ENCODE results near the gene IRAK3.
"Not testable (repeated sequence)": the region's sequence is repeated elsewhere in the genome, so short reads cannot be mapped to it uniquely, and the experiment has no call there.

The IRAK3 gene

DNA sequence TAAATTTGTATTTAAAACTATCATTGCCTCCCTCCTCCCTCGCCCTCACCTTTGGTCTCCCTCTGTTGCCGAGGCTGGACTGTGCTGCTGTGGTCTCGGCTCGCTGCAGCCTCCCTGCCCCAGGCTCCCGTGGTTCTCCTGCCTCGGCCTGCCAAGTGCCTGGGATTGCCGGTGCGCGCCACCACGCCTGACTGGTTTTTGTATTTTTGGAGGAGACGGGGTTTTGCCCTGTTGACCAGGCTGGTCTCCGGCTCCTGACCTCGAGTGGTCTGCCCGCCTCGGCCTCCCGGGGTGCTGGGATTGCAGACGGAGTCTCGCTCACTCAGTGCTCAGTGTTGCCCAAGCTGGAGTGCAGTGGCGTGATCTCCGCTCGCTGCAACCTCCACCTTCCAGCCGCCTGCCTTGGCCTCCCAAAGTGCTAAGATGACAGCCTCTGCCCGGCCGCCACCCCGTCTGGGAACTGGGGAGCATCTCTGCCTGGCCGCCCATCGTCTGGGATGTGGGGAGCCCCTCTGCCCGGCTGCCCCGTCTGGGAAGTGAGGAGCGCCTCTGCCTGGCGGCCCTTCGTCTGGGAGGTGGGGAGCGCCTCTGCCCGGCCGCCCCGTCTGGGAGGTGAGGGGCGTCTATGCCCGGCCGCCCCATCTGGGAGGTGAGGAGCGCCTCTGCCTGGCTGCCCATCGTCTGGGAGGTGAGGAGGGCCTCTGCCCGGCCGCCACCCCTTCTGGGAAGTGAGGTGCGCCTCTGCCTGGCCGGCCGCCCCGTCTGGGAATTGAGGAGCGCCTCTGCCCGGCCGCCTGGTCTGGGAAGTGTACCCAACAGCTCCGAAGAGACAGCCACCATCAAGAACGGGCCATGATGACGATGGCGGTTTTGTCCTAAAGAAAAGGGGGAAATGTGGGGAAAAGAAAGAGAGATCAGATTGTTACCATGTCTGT is 14.4 kb upstream of the IRAK3 start:
- not testable (repeated sequence) for DNase-seq (ENCODE audit: low read depth)

DNA sequence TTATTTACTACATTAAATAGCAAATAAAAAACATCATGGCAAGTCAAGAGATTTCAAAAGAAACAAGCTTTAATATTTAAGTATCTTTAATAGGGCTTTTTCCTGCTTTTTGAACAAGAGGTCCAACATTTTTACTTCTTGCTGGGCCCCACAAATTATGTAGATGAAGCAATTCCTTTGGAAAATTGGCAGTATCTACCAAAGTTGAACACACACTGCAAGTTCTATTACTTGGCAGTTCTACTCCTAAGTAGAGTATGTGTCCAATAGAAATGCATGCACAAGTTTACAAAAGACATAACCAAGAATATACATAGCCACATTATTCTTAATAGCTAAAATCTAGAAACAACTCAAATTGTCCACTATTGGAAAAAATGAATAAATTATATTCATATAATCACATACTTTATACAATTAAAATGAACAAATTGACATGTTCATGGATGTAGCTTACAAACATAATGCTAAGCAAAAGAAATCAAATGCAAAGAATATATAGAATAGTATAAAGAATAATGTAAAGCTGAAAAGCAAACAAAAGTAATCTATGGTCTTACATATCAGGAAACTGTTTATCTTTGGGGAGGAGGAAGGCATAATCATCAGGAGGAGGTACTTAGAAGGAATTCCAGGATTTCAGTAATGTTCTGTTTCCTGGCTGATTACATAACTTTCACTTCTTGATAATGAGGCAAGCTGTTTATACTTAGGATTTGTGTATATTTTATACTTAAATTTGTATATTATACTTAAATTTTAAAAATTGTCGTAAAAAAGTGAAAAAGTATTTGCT is 12.7 kb upstream of the IRAK3 start:
- no peak for DNase-seq (ENCODE audit: low read depth)

DNA sequence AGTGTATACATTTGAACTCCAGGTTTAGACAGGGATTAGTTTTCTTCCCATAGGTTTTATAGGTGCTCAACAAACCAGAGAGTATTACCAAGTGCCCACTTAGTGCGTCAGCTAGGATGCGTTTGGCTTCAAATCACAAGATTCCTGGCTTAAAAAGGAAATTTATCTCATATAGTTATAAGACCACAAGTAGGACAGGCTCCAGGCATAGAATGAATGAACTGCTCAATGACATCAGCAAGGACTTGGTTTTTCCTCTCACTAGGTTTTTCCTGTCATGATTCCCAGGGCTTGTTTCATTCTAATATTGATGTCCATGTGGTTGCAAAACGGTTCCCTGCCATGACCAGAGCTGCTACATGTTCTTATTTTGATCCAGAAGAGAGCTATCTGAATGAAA is 6.1 kb upstream of the IRAK3 start:
- DNase-seq (ENCODE audit: low read depth), result no peak

DNA sequence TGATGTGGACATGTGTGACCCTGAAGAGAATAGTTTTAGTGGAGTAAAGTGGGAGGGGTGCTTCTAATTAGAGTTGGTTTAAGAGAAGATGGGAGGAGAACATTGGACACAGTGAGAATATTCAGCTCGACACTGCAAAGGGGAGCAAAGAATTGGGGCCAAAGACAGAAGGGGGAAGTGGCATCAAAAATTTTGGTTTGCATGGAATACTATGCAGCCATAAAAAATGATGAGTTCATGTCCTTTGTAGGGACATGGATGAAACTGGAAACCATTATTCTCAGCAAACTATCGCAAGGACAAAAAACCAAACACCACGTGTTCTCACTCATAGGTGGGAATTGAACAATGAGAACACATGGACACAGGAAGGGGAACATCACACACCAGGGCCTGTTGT is 4.2 kb upstream of the IRAK3 start:
- not testable (repeated sequence) for DNase-seq (ENCODE audit: low read depth)

DNA sequence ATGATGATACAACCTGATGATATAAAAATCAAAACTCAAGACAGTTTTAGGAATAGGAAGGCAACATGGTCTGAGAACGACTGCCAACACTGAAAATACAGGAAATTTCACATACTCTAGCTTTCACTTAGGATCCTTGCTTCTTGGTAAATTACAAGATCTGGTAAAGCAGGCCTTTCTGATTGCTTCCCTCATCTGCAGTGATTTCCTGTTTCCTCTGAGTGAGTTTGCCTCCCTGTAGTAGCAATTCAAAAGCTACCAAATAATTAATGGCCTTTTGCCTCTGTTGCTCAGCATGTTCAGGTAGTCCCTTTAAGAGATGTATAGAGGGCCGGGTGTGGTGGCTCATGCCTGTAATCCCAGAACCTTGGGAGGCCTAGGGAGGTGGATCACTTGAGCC is 2.0 kb upstream of the IRAK3 start:
- no peak for DNase-seq (ENCODE audit: low read depth)

DNA sequence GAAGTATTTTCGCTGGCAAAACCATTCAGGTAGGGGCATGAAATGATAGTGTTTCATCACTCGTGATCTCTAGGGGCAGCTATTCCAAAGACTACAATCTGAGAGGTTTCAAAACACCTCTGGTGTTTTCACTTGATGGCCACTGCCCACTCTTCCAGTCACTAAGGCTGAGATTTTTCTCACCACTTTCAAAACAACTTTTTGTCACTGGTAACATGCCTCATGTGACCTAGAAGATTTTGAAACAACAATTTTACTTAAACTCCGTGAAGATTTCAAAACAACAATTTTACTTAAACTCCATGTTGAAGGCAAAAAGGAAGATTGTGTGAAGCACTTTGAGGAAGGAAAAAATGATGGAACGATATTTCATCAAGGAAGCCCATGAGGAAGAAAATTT is 1.2 kb upstream of the IRAK3 start:
- no peak for DNase-seq (ENCODE audit: low read depth)

DNA sequence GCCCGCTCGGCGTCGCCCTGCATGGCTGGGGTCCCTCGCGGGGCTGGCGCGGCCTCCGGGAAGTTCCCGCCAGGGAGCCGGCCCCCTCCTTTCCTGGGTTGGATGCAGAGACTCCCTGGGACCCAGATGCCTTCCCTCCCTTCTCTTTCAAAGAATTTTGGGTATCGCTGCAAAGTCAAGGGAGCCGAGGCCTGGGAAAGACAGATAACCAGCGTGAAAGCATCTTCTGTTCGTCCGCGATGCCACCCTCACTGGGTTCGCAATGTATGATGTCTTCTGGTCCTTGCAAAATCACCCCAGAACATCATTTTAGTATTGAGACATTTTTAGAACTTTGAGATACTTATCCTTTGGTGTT is 451 bp downstream of the IRAK3 start:
- DNase-seq (ENCODE audit: low read depth), result no peak

DNA sequence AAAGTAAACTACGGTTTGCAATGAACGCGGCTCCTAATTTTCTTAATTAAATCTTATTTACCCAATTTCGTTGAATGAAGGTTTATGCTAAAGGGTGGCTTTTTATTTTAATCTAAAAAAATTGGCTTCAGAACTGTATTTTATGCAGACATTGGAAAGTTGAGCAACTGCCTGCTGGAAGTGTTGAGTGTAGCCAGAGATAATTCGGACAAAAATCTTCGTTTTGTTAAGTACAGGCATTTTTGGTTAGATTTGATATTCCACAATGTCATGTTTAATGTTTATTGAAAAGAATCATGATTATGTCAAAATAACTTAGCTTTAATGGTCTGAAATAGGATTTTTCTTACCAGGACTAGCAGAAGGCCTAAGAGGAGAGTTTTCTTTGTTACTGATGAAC is 875 bp downstream of the IRAK3 start:
- DNase-seq (ENCODE audit: low read depth), result no peak

DNA sequence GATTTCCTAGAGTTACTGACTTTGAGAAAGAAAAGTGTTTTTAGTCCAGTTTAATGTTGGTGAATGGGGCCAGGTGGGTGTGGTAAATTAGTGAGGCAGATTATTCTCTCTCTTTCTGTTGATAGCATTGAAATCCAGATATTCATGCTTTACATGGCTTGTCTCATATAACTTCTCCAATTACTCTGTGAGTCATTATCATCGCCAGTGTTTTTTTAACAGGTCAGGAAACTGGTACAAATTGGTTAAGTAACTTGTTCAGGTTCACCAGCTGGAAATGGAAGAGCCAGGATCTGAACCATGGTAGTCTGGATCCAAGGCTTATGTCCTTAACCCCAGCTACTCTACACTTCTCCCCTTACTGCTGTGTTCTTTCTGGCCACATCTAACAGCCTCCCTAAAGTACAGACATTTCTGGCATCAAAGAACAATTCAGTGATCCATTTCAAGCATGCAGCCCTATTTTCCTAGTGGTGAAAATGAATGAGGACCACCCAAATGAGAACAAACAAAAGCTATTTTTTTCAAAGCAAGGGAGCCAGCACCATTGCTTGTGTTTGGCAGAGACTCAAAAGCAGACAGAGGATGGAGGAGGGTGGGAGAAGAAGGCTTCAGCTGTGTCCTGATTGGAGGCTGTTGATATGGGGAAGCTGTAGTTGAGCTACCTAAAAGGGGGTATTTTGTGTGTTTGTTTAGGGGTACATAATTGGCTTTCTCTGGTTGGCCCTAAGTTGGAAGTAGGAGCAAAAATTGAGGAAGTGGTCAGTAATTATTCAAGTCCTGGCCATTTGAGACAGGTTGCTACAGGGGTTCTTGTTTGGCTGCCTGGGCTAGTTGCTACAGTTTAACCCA is 1.7 kb downstream of the IRAK3 start:
- no peak for DNase-seq (ENCODE audit: low read depth)

DNA sequence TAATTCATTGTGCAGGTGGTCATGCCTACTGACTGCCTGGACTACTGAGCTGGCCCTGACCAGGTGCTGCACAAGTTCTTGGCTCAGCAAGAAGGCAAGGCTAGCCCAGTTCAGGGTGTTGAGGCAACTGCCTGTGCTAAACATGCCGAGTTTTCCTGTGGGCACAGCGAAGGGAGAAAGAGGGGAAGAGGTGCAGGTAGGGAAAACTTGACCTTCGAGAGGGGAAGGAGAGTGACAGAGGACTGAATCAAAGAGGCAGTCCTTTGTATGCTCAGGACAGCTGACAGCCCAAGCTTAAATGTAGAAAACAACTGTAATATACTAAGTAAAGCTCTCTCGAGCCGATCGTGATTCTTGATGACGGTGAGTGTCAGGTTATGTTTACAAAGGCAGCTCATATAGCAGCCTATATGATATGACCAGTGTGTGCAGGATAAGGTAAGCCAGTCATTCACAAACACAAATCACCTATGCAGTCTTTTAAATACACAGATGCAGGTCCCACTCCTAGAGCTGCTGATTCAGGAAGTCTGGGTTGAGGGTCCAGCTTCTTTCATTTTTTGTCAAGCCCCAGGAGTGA is 2.6 kb downstream of the IRAK3 start:
- DNase-seq (ENCODE audit: low read depth), result no peak

DNA sequence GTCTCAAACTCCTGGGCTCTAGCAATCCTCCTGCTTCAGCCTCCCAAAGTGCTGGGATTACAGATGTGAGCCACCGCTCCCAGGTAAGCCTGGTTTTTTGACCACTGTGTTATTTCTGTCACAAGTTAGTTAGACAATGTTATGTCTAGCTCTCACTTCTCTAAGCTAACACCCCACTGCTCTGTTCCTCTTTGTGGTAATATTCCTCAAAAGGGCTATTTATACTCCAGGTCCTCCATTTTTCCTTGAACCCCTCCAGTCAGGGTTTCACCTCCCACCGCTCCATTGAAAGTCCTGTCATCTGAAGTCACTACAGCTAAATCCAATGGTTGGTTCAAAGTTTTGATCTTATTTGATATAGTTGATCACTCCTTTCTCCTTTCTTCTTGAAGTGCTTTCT is 5.1 kb downstream of the IRAK3 start:
- no peak for DNase-seq (ENCODE audit: low read depth)

DNA sequence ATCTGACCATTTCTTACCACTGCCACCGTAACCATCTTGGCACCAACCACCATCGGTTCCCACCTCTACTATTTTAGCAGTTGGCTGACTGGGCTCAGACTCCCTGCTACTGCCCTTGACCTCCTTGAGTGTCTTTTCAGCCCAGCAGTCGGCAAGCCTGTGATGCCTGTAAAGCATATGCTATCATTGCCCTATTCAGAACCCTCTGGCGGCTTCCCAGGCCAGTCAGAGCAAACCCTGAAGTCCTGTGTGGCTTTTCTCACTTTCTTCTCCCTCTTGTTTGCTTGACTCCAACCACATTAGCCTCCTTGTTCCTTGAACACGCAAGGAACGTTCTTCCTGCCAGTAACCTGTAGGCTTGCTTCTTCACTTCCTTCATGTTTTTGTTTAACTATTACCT is 6.2 kb downstream of the IRAK3 start:
- DNase-seq (ENCODE audit: low read depth), result no peak

DNA sequence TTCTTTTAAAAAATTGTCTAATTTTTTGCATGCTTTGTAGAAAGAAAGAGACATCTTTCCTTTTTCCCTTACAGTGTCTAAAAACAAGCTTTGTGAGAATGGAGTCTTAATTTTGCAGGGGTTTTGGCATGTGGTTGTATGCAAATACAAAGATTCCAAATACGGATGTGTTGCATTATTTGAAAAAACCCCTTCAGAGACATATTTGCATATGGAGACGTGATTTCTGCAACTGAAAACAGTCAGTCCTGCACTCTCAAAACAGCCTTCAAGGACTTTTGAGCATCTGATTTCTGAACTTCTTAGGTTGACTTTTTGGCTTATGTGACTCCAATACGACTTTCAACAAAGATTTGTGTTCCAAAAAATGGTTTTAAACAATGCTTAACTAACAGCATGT is 7.8 kb downstream of the IRAK3 start:
- no peak for DNase-seq (ENCODE audit: low read depth)

DNA sequence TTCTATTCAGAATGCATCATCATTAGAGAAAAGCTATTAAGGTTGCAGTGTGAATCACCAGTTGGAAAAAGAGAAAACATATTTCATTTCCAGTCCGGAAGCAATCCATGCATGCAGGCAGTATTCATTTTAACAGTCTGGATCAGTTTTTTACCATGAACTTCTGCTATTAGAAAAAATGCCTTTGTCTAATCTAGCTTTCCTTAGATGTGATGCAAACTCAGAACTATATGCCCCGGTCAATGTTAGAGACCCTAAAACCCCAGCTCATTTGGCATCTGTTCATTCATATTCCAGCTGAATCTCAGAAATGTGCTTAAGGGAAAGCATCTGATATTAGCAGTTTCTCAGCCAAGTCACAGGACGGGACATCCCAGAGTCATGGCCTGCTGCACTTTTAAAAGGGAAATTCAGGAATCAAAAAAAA is 8.5 kb downstream of the IRAK3 start:
- no peak for DNase-seq (ENCODE audit: low read depth)

DNA sequence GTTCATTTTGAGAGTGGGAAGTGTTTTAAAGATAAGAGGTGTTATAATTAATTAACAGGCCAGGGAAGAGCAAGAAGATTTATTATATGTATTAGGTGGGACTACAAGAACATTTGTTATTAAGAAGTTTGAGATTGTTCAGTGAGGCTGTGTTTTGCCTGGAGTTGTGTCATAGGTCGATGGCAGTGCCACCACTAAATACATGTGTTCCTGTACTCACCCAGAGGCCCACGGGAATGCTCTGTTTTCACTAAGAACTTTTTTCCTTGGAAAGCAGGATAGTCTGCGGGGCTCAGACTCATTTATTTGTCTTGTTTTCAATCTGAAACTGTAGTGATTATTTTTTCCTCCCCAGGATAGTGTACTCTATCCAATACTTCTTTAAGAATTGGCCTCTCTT is 10.1 kb downstream of the IRAK3 start:
- DNase-seq (ENCODE audit: low read depth), result no peak

DNA sequence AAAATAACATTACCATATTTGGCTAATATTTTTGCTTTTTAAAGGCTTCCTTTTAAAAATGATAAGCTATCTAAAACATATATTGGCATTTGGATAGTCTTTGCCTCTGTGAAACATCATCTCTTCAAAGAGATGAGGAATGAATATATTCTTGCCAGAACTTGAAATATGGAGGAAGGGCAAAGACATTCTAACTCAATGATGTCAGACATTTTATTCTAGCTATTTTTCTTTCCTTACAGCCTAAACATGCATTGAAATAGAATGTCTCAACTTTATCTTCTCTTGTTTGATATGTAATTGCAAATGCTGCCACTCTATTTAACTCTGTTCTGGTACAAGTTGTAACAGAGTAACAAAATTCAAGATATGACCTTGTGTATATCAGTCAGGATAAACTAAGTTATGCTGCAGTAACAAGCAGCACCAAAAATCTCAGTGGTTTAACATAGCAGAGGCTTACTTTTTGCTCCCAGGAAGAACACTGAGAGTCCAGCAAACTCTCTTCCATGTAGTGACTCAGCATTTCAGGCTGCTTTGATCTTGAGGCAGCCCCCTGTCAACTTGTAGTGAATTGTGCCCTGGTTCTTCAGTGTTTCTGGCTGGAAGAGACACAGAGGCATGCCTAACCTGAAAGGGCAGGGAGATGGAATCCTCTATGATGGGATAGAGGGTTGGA is 11.0 kb downstream of the IRAK3 start:
- DNase-seq (ENCODE audit: low read depth), result no peak

DNA sequence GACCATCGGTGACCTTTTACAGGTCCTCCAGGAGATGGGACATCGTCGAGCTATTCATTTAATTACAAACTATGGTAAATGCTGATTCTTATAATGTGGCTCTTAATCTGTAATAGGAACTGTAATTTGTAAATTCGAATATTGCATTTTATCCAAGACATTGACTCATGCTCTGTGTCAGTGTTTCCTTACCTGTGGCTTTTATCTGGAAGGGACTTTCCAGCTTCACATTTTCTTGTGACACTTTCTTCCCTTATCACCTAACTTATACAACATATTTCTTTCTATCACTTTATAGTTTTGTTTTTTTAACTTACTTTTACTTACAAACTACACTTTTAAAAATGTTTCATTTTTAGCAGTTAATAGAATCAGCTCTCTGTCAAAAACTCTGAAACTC is 14.8 kb downstream of the IRAK3 start:
- DNase-seq (ENCODE audit: low read depth), result no peak

DNA sequence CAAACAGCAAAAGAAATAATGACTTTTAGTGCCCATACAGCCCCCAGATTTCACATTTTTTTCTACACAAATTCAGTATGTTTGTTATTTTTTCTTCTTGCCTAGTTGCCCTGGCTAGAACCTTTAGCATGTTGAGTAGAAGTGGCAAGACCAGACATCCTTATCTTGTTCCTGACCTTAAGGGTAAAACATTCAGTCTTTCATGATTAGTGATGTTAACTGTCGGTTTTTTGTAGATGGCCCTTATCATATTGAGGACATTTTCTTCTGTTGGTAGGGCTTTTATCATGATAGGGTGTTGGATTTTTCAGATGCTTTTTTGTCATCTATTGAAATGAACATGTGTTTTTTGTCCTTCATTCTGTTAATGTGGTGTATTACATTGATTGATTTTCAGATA is 17.1 kb downstream of the IRAK3 start:
- no peak for DNase-seq (ENCODE audit: low read depth)

DNA sequence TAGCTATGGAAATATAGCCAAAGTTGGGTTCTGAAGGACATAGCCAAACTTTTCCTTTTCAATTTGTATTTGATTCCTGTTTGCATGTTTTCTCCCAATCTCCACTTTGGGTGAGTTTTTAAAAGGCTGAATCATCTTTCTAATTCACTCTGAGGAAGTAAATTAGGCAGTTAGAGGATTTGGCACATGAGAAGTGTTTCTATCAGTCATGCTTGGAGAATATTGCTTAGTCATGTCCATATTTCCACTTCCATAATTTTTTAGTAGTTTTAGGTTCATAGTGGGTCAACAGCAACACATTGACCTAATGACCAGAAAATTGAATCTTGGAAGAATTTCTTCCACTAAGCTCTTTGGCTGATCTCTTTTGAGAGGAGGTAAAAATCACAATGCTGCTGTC is 21.8 kb downstream of the IRAK3 start:
- DNase-seq (ENCODE audit: low read depth), result no peak

DNA sequence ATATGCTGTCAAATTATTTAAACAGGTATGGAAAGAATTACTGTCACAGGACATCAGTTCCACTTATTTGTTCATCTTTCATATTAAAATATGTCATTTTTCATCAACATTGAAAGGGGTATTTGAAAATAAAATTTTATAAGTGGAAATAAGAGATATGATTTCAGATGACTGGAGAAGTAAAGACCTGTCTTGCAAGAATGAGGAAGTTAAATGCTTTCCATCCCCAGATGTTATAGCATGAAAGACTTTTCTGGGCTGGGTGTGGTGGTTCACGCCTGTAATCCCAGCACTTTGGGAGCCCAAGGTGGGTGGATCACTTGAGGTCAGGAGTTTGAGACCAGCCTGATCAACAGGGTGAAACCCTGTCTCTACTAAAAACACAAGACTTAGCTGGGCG is 22.6 kb downstream of the IRAK3 start:
- DNase-seq (ENCODE audit: low read depth), result not testable (repeated sequence)

DNA sequence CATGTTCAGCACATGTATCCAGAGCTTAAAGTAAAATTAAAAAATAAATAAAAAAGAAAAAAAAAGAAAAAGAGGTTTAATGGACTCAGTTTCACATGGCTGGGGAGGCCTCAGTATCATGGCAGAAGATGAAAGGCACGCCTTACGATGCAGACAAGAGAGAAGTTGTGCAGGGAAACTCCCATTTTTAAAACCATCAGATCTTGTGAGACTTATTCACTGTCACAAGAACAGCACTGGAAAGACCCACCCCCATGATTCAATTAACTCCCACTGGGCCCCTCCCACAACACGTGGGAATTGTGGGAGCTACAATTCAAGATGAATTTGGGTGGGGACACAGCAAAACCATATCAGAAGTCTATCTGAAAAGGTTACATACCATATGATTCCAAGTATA is 24.0 kb downstream of the IRAK3 start:
- not testable (repeated sequence) for DNase-seq (ENCODE audit: low read depth)

Data from stimulated activated CD8-positive, alpha-beta memory T cell treated with anti-CD3 and anti-CD28 coated beads, Interleukin-4, amount 100 ng/mL, for 24 hours (primary cell).